ENCODE data around the gene SH3GLB1.

- TF ChIP-seq POLR2A (IDR thresholded peaks at IDR 0.05): no peak
- TF ChIP-seq CTCF (IDR thresholded peaks at IDR 0.05): peak; percentile 51 to 73 (median 58)
Measured at GRCh38 chr1:86741947-86742572, 37.7 kb downstream of the SH3GLB1 start.
